K562 (cell line): ENCODE results near the gene PATL1. TPM values are rescaled to one million over a fixed set of nuclear protein-coding genes. Genes with fewer than 3 reads are reported as not detected.

Experiments
- ATAC-seq: fragments of 200-7000 bp; cut with Tn5 transposase; 3 replicates; pipeline ENCODE4 v1.9.1; 2020; ENCODE audit warnings: moderate library complexity
- BruUV-seq: library from RNA; stranded (reverse); fragments of 400-500 nt; replicated peaks from 2 replicates; lab custom pipeline; 2021; lab: Mats Ljungman, UMichigan
- CTCF ChIA-PET: fragments of 300-600 bp; formaldehyde crosslinking; extraction: SDS; loops from one replicate; lab custom pipeline; 2021; ENCODE audit warnings: low intra/inter-chr PET ratio; lab: Yijun Ruan, JAX
- POLR2A ChIA-PET: fragments of 300-600, 350-650 bp; sonication (Branson Sonifier 250); formaldehyde crosslinking; extraction: SDS; loops from one replicate; lab custom pipeline; 2021; ENCODE audit warnings: antibody characterized with exemption, inconsistent platforms; lab: Yijun Ruan, JAX
- DNase-seq, 4 experiments: peaks; one replicate each; pipeline versions ENCODE4 v3.0.0 to v3.0.0-alpha.2; 2011 to 2018; ENCODE audit warnings: low spot score in 3 of 4, mixed read lengths in 3 of 4; ENCODE audit errors: extremely low read depth in 1 of 4
- FAIRE-seq: peaks from 2 replicates; lab custom pipeline; 2011; peaks lifted over from hg19 to GRCh38; lab: Jason Lieb, UNC
- H2AFZ ChIP-seq: 2 replicates; pipeline ENCODE4 v1.6.0; 2011; ENCODE audit warnings: low read depth, low read length, control low read depth, inconsistent platforms
- H3K27ac ChIP-seq: fragments of 200-600 bp; 3 replicates; pipeline ENCODE4 v1.8.0; 2011; ENCODE audit warnings: low read depth, mild to moderate bottlenecking, control low read depth, inconsistent platforms, low read length, moderate library complexity, mixed read lengths; ENCODE audit errors: extremely low read depth
- H3K27me3 ChIP-seq, 2 experiments: fragments of 300-600 bp in 1 of 2; 2 replicates in 1 of 2; 3 replicates in 1 of 2; pipeline versions ENCODE4 v1.6.0 to v1.8.0; 2011; ENCODE audit warnings: inconsistent platforms in 2 of 2, low read length in 2 of 2, mild to moderate bottlenecking in 1 of 2, mixed read lengths in 1 of 2, moderate library complexity in 1 of 2; ENCODE audit not compliant: control insufficient read depth in 2 of 2, insufficient read depth in 2 of 2
- H3K36me3 ChIP-seq: fragments of 300-600 bp; 3 replicates; pipeline ENCODE4 v1.8.0; 2011; ENCODE audit warnings: mild to moderate bottlenecking, low read length, inconsistent platforms; ENCODE audit not compliant: control insufficient read depth, insufficient read depth
- H3K4me1 ChIP-seq, 2 experiments: fragments of 200-600 bp in 1 of 2; replicated peaks in 1 of 2; 2 replicates in 1 of 2; 3 replicates in 1 of 2; pipeline versions ENCODE4 v1.5.1 to v1.8.0; 2011; ENCODE audit warnings: inconsistent platforms in 2 of 2, low read length in 2 of 2, mild to moderate bottlenecking in 1 of 2, mixed read lengths in 1 of 2, moderate library complexity in 1 of 2; ENCODE audit not compliant: control insufficient read depth in 2 of 2, insufficient read depth in 2 of 2
- H3K4me2 ChIP-seq: 2 replicates; pipeline ENCODE4 v1.6.1; 2011; ENCODE audit warnings: low read length, control low read depth, inconsistent platforms, mixed read lengths; ENCODE audit not compliant: insufficient read depth
- H3K4me3 ChIP-seq: fragments of 200-600 bp; sonication (generic), shearing (Covaris generic); 2 replicates; pipeline ENCODE4 v1.5.1; 2016; ENCODE audit warnings: control low read depth, inconsistent platforms
- H3K79me2 ChIP-seq: fragments of 200-600 bp; 3 replicates; pipeline ENCODE4 v1.8.0; 2011; ENCODE audit warnings: low read length, inconsistent platforms; ENCODE audit not compliant: control insufficient read depth, insufficient read depth
- H3K9ac ChIP-seq, 2 experiments: 2 replicates each; pipeline versions ENCODE4 v1.6.0 to v1.6.1; 2011; ENCODE audit warnings: low read depth in 2 of 2, low read length in 2 of 2, control low read depth in 1 of 2, inconsistent platforms in 1 of 2, mild to moderate bottlenecking in 1 of 2, mixed read lengths in 1 of 2; ENCODE audit not compliant: insufficient read depth in 1 of 2
- H3K9me1 ChIP-seq: one replicate; pipeline ENCODE4 v1.6.0; 2011; ENCODE audit warnings: inconsistent platforms, mild to moderate bottlenecking, low read length, moderate library complexity; ENCODE audit not compliant: control insufficient read depth, insufficient read depth
- H3K9me3 ChIP-seq: replicated peaks from 2 replicates; pipeline ENCODE4 v1.5.1; 2011; ENCODE audit warnings: low read depth, low read length, inconsistent platforms; ENCODE audit not compliant: control insufficient read depth, insufficient read depth
- H4K20me1 ChIP-seq: replicated peaks from 2 replicates; pipeline ENCODE4 v1.6.1; 2011; ENCODE audit warnings: low read length, inconsistent platforms, mixed read lengths; ENCODE audit not compliant: control insufficient read depth, insufficient read depth
- BRF1 ChIP-seq: IDR thresholded peaks from 3 replicates; pipeline ENCODE4 v1.6.1; 2011; ENCODE audit warnings: borderline replicate concordance, mild to moderate bottlenecking; ENCODE audit not compliant: insufficient read length; ENCODE audit errors: extremely low read depth
- EP400 ChIP-seq: fragments of 450-650 bp; IDR thresholded peaks from 2 replicates; pipeline ENCODE4 v1.6.1; 2017; ENCODE audit warnings: antibody characterized with exemption, mild to moderate bottlenecking, moderate library complexity
- KLF6 ChIP-seq: fragments of 250-450 bp; sonication (Bioruptor Pico); IDR thresholded peaks from 2 replicates; pipeline ENCODE4 v1.4.0; 2020; ENCODE audit warnings: mild to moderate bottlenecking, moderate library complexity, borderline replicate concordance
- MEIS2 ChIP-seq: fragments of 450-650 bp; IDR thresholded peaks from 2 replicates; pipeline ENCODE4 v1.6.1; 2014; ENCODE audit warnings: mild to moderate bottlenecking; ENCODE audit not compliant: partially characterized antibody
- NCOA4 ChIP-seq: fragments of 450-650 bp; IDR thresholded peaks from 2 replicates; pipeline ENCODE4 v1.6.1; 2018; ENCODE audit warnings: mild to moderate bottlenecking; ENCODE audit not compliant: partially characterized antibody
- POLR2AphosphoS5 ChIP-seq: IDR thresholded peaks from 2 replicates; pipeline ENCODE4 v1.6.1; 2011; ENCODE audit warnings: mild to moderate bottlenecking, low read depth, low read length, moderate library complexity; ENCODE audit not compliant: control insufficient read depth, insufficient read depth
- SIN3B ChIP-seq: fragments of 450-650 bp; IDR thresholded peaks from 2 replicates; pipeline ENCODE4 v1.6.1; 2017; ENCODE audit warnings: low read depth, mild to moderate bottlenecking, moderate library complexity
- SLC30A9 ChIP-seq: fragments of 250-450 bp; sonication (Bioruptor Pico); IDR thresholded peaks from 2 replicates; pipeline ENCODE4 v1.8.0; 2022; ENCODE audit warnings: mild to moderate bottlenecking, moderate library complexity
- SNRNP70 ChIP-seq: fragments of 200-400 bp; formaldehyde crosslinking; optimal IDR thresholded peaks from 2 replicates; pipeline ENCODE3; 2017; ENCODE audit warnings: low read depth, low read length
- ZNF324 ChIP-seq: fragments of 250-450 bp; sonication (Bioruptor Pico); IDR thresholded peaks from 2 replicates; pipeline ENCODE4 v1.4.0; 2020; ENCODE audit warnings: mild to moderate bottlenecking
- WGBS: fragments of 100-300 bp; shearing (Covaris generic); methylation state at CpG from one replicate; pipeline ENCODE4 v1.1.6; 2016; ENCODE audit warnings: low coverage, mixed read lengths; ENCODE audit not compliant: insufficient coverage; ENCODE audit errors: missing lambda C conversion rate; 5-methylcytosine and 5-hydroxymethylcytosine counted together
- in situ Hi-C: fragments of 300-500 bp; cut with MboI; formaldehyde crosslinking; loops from 4 replicates; pipeline ENCODE4 v1.15.0; 2018; ENCODE audit warnings: inconsistent platforms, mixed read lengths
- intact Hi-C: fragments of 100-400 bp; cut with micrococcal nuclease; formaldehyde crosslinking; loops from 2 replicates; pipeline ENCODE4 v1.14.2; 2022
- polyA plus RNA-seq, 8 experiments: library from polyadenylated mRNA; depleted of rRNA in 4 of 8; stranded (reverse) in 5 of 8; unstranded in 3 of 8; fragments of >200 nt; fragmentation: Nextera tagmentation in 2 of 8; fragmentation: Illumina TruSeq in 1 of 8; extraction: Ambion mirVana in 2 of 8; extraction: Trizol in 1 of 8; gene quantifications; 2 replicates each; pipeline versions ENCODE4 v1.2.1 to v1.2.3, GENCODE V29; 2011 to 2014; ENCODE audit warnings: inconsistent platforms in 1 of 8, missing spikeins in 1 of 8
- total RNA-seq, 7 experiments: library from RNA; depleted of rRNA in 6 of 7; stranded (reverse); fragments of >200 nt in 6 of 7; fragmentation: Illumina TruSeq in 2 of 7; extraction: Trizol in 2 of 7; gene quantifications; 2 replicates each; pipeline versions ENCODE4 v1.2.1 to v1.2.3, GENCODE V29; 2011 to 2021; ENCODE audit warnings: low replicate concordance in 1 of 7
- TF ChIP-seq, protein P1 (sequence below), 2 experiments: fragments of 250-450 bp in 1 of 2; fragments of 450-650 bp in 1 of 2; sonication (Bioruptor Pico) in 1 of 2; IDR thresholded peaks; 2 replicates each; pipeline versions ENCODE4 v1.6.1 to v1.8.0; 2016 to 2021; ENCODE audit warnings: mild to moderate bottlenecking in 2 of 2, moderate library complexity in 2 of 2, missing compliant biosample characterization in 1 of 2, missing genetic modification characterization in 1 of 2

Gene PATL1
- total and polyA plus RNA-seq, 9 of the 15 experiments (the other 6 are each of a cell fraction or from before 2014, with no cell fraction given) = 3.2 to 48.0 (median 16.4) TPM

DNA sequence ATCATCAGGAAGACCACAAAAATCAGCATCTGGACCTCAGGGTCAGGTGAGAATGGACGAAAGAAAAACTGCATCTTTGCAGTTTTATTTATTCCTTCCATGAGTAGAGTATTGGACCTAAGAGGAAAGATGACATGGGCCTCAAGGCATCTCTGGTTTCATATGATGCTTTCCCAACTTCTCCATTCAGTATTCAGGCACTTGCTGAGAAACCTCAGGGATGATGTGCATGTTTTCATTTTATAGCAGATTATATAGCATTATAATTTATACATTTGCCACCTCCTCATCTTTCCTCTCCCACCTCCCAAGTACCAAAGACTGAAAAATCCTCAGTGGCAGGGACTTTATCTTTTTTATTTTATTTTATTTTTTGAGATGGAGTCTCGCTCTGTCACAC lies 44.9 kb upstream of the PATL1 start, which contains the start of gene OR10V1:
Gene OR10V1 (minus strand): TSS at position 101 of the 400 bp plus-strand sequence. CDS start 0 bp downstream, at position 101.
- no peaks in the 10 kb centered on the region for H4K20me1 ChIP-seq
- FAIRE-seq = no peak
- POLR2A ChIA-PET = no interaction called here
- H3K9me1 ChIP-seq = no peaks in the 10 kb centered on the region
- in situ Hi-C loops (no loop called here), intact Hi-C loops (no loop called here)
- ATAC-seq = no peak
- no peak within 1 kb of the TSS for H3K9ac ChIP-seq
- peaks cover 0 to 10% of the 10 kb centered on the region in 2 experiments; a peak in 2 of 5 replicates for H3K4me1 ChIP-seq
- H3K9me3 ChIP-seq = no peaks in the 10 kb centered on the region
- no peak for TF ChIP-seq EP400
- TF ChIP-seq SIN3B = no peak
- TF ChIP-seq MEIS2 = no peak
- TF ChIP-seq POLR2AphosphoS5 = no peak
- TF ChIP-seq BRF1 = no peak
- no peak for TF ChIP-seq SLC30A9 (CRISPR knock-in tag)
- TF ChIP-seq NCOA4 = no peak
- TF ChIP-seq SNRNP70 = no peak
- no peak for TF ChIP-seq KLF6
- TF ChIP-seq ZNF324 (CRISPR knock-in tag) = no peak
- TF ChIP-seq, protein P1, sequence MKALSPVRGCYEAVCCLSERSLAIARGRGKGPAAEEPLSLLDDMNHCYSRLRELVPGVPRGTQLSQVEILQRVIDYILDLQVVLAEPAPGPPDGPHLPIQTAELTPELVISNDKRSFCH (CRISPR knock-in tag; IDR thresholded peaks at IDR 0.05) = no peak
- TF ChIP-seq, protein P1 (tag; IDR thresholded peaks at IDR 0.05) = no peak
- no peaks in the 10 kb centered on the region for H3K79me2 ChIP-seq
- H3K36me3 ChIP-seq = no peaks in the 10 kb centered on the region
- peaks cover 0 to 5% of the 10 kb centered on the region in 2 experiments; a peak in 2 of 5 replicates for H3K27me3 ChIP-seq
- WGBS = 29% methylated on average over 2 of the region's 2 CpGs
- no peak within 1 kb of the TSS for H3K4me2 ChIP-seq
- H3K4me3 ChIP-seq = no peak within 1 kb of the TSS
- H2AFZ ChIP-seq = no peak within 1 kb of the TSS
- H3K27ac ChIP-seq = no peak within 1 kb of the TSS
- BruUV-seq = no TSS peak
- CTCF ChIA-PET = no interaction called here
- DNase-seq = no peak
